Keratinocyte (primary cell): Measurements from ENCODE around the gene NELL1. TPM values are rescaled to one million over a fixed set of nuclear protein-coding genes. Genes with fewer than 3 reads are reported as not detected.

Source experiments
- DNase-seq: peaks from one replicate; pipeline ENCODE4 v3.0.0-alpha.2; 2011; ENCODE audit warnings: low read depth, missing footprints, low spot score
- FAIRE-seq: peaks from 2 replicates; lab custom pipeline; 2011; peaks lifted over from hg19 to GRCh38; lab: Jason Lieb, UNC
- H2AFZ ChIP-seq: 2 replicates; pipeline ENCODE4 v1.6.0; 2012; ENCODE audit warnings: low read length, control low read depth, inconsistent platforms; ENCODE audit not compliant: control insufficient read depth
- H3K27ac ChIP-seq: 2 replicates; pipeline ENCODE4 v1.5.1; 2011; ENCODE audit warnings: low read length; ENCODE audit not compliant: control insufficient read depth, insufficient read depth
- H3K27me3 ChIP-seq: 3 replicates; pipeline ENCODE4 v1.6.0; 2011; ENCODE audit warnings: low read length; ENCODE audit not compliant: control insufficient read depth, insufficient read depth; ENCODE audit errors: extremely low read depth
- H3K36me3 ChIP-seq, 2 experiments: 2 replicates in 1 of 2; 3 replicates in 1 of 2; pipeline ENCODE4 v1.5.1; 2011; ENCODE audit warnings: low read length in 2 of 2, mild to moderate bottlenecking in 1 of 2; ENCODE audit not compliant: control insufficient read depth in 2 of 2, insufficient read depth in 2 of 2; ENCODE audit errors: extremely low read depth in 1 of 2
- H3K4me1 ChIP-seq: 3 replicates; pipeline ENCODE4 v1.5.1; 2011; ENCODE audit warnings: low read length; ENCODE audit not compliant: control insufficient read depth, insufficient read depth; ENCODE audit errors: extremely low read depth
- H3K4me2 ChIP-seq: 3 replicates; pipeline ENCODE4 v1.6.0; 2011; ENCODE audit warnings: low read depth, low read length; ENCODE audit not compliant: control insufficient read depth, insufficient read depth; ENCODE audit errors: extremely low read depth
- H3K4me3 ChIP-seq, 3 experiments: fragments of 200-600 bp in 1 of 3; sonication (generic) in 1 of 3; 2 replicates in 2 of 3; 3 replicates in 1 of 3; pipeline ENCODE4 v1.5.1; 2011 to 2016; ENCODE audit warnings: low read length in 3 of 3, mild to moderate bottlenecking in 3 of 3, control low read depth in 2 of 3, inconsistent platforms in 1 of 3, low read depth in 1 of 3, mixed read lengths in 1 of 3, mixed run types in 1 of 3, moderate library complexity in 1 of 3; ENCODE audit not compliant: control insufficient read depth in 2 of 3, insufficient read depth in 2 of 3; ENCODE audit errors: extremely low read depth in 1 of 3
- H3K79me2 ChIP-seq: 2 replicates; pipeline ENCODE4 v1.6.0; 2012; ENCODE audit warnings: low read length; ENCODE audit not compliant: control insufficient read depth, insufficient read depth
- H3K9ac ChIP-seq: 3 replicates; pipeline ENCODE4 v1.6.0; 2011; ENCODE audit warnings: low read length; ENCODE audit not compliant: control insufficient read depth, insufficient read depth; ENCODE audit errors: extremely low read depth
- H3K9me1 ChIP-seq: 3 replicates; pipeline ENCODE4 v1.6.0; 2011; ENCODE audit warnings: low read length; ENCODE audit not compliant: control insufficient read depth, insufficient read depth; ENCODE audit errors: extremely low read depth
- H3K9me3 ChIP-seq: 2 replicates; pipeline ENCODE4 v1.5.1; 2012; ENCODE audit warnings: low read depth, low read length; ENCODE audit not compliant: control insufficient read depth
- H4K20me1 ChIP-seq: 3 replicates; pipeline ENCODE4 v1.6.0; 2011; ENCODE audit warnings: low read length; ENCODE audit not compliant: control insufficient read depth, insufficient read depth; ENCODE audit errors: extremely low read depth
- EZH2 ChIP-seq: IDR thresholded peaks from one replicate; pipeline ENCODE4 v1.6.1; 2012; ENCODE audit warnings: inconsistent platforms, mild to moderate bottlenecking, low read length, moderate library complexity
- dilution Hi-C: fragments of 300-500 bp; cut with MboI; formaldehyde crosslinking; loops from one replicate; pipeline ENCODE4 v1.7.0; 2020; ENCODE audit warnings: low sequenced_read_pairs; ENCODE audit not compliant: extremely low pct_ligation_motif_present
- polyA plus RNA-seq, 5 experiments: library from polyadenylated mRNA; depleted of rRNA in 3 of 5; stranded (reverse) in 3 of 5; stranded (forward) in 1 of 5; unstranded in 1 of 5; fragments of >200 nt; gene quantifications; 1 replicate in 1 of 5; 2 replicates in 3 of 5; 3 replicates in 1 of 5; pipeline versions ENCODE4 v1.2.1 to v1.2.3, GENCODE V29; 2011 to 2012; ENCODE audit warnings: missing spikeins in 2 of 5, low read depth in 1 of 5, low replicate concordance in 1 of 5
- TF ChIP-seq, protein P1 (sequence below), 3 experiments: IDR thresholded peaks in 1 of 3; conservative IDR thresholded peaks in 1 of 3; optimal IDR thresholded peaks in 1 of 3; 2 replicates in 2 of 3; 3 replicates in 1 of 3; pipeline versions ENCODE3 to v1.5.1; 2011; ENCODE audit warnings: low read length in 3 of 3, mild to moderate bottlenecking in 3 of 3, moderate library complexity in 2 of 3, control low read depth in 1 of 3, inconsistent platforms in 1 of 3; ENCODE audit not compliant: insufficient read depth in 2 of 3; ENCODE audit errors: extremely low read depth in 1 of 3

The NELL1 gene
- polyA plus RNA-seq, 1 donor (not counting 4 experiments of a cell fraction or from before 2014, with no cell fraction given): not detected

DNA sequence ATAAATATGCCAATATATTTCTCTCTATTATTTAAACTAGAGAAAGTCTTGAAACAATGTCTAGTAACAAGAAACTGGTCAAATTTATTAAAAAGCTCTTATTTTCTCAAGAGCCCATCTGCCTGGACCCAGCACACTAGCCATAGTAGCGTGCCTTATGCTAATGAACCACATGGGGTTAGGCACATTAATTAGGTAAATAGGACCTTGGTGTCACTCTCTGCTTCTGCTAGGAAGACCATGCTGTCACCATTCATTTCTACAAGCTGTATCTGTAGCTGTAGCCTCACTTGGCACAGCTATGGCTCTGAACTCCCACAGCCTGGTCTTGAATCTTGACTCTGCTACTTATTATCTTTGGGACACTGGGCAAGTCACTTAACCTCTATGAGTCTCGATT is 390.5 kb downstream of the NELL1 start:
- DNase-seq: no peak
- no peaks in the 10 kb centered on the region for H4K20me1 ChIP-seq
- no peaks in the 10 kb centered on the region for H3K9me3 ChIP-seq
- no peak overlapping the region for H3K4me3 ChIP-seq
- no peak overlapping the region for H3K9ac ChIP-seq
- TF ChIP-seq, protein P1, sequence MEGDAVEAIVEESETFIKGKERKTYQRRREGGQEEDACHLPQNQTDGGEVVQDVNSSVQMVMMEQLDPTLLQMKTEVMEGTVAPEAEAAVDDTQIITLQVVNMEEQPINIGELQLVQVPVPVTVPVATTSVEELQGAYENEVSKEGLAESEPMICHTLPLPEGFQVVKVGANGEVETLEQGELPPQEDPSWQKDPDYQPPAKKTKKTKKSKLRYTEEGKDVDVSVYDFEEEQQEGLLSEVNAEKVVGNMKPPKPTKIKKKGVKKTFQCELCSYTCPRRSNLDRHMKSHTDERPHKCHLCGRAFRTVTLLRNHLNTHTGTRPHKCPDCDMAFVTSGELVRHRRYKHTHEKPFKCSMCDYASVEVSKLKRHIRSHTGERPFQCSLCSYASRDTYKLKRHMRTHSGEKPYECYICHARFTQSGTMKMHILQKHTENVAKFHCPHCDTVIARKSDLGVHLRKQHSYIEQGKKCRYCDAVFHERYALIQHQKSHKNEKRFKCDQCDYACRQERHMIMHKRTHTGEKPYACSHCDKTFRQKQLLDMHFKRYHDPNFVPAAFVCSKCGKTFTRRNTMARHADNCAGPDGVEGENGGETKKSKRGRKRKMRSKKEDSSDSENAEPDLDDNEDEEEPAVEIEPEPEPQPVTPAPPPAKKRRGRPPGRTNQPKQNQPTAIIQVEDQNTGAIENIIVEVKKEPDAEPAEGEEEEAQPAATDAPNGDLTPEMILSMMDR (optimal IDR thresholded peaks at IDR 0.05 in 1 of 3, IDR thresholded peaks at IDR 0.05 in 1 of 3, conservative IDR thresholded peaks at IDR 0.05 in 1 of 3; ENCODE audit: extremely low read depth in 1 of 3, insufficient read depth in 2 of 3, low read length in 3 of 3): no peak
- no peak for TF ChIP-seq EZH2
- no peak overlapping the region for H3K4me2 ChIP-seq
- H3K79me2 ChIP-seq: no peaks in the 10 kb centered on the region
- H3K27me3 ChIP-seq: no peaks in the 10 kb centered on the region
- H3K27ac ChIP-seq: no peak overlapping the region
- no peak for FAIRE-seq
- no peaks in the 10 kb centered on the region for H3K4me1 ChIP-seq
- dilution Hi-C loops: no loop called here
- H3K36me3 ChIP-seq: no peaks in the 10 kb centered on the region
- H3K9me1 ChIP-seq: no peaks in the 10 kb centered on the region
- no peak overlapping the region for H2AFZ ChIP-seq

DNA sequence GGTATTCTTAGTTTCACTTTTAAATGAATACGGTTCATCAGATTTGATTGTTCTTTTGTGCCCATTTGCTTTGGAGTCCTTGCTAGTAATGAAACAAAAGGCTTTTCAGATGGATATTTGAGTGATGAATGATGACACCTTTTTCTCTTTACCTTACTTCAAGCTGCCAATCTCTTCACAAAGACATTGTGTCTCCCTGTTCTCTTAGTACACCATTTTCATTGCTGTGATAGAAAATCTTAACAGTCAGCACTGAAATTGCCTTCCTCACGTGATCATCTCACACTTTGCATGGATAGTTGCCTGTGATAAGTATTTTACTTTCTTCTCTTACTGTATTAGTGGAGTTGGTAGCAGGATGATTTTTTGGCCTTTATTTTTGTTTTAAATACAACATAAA is 396.6 kb downstream of the NELL1 start:
- Histone ChIP-seq H3K36me3 (no peaks in the 10 kb centered on the region), H3K9ac (no peak overlapping the region), H3K27me3 (no peaks in the 10 kb centered on the region), H3K4me1 (no peaks in the 10 kb centered on the region), H2AFZ (no peak overlapping the region), H3K9me3 (no peaks in the 10 kb centered on the region), H3K9me1 (no peaks in the 10 kb centered on the region), H3K4me2 (no peak overlapping the region), H3K4me3 (no peak overlapping the region), H3K79me2 (no peaks in the 10 kb centered on the region), H3K27ac (no peak overlapping the region), H4K20me1 (no peaks in the 10 kb centered on the region)
- no peak for DNase-seq
- FAIRE-seq: no peak
- dilution Hi-C loops: no loop called here
- no peak for TF ChIP-seq EZH2
- TF ChIP-seq, protein P1 (optimal IDR thresholded peaks at IDR 0.05 in 1 of 3, IDR thresholded peaks at IDR 0.05 in 1 of 3, conservative IDR thresholded peaks at IDR 0.05 in 1 of 3; ENCODE audit: extremely low read depth in 1 of 3, insufficient read depth in 2 of 3, low read length in 3 of 3): no peak
